Lower leg skin (tissue), 4 donors: ENCODE results near the gene SHROOM3. TPM values are rescaled to one million over a fixed set of nuclear protein-coding genes. Genes with fewer than 3 reads are reported as not detected.

Source experiments
- DNase-seq, 2 donors: peaks; one replicate each; pipeline ENCODE4 v3.0.0-alpha.2; 2019; ENCODE audit warnings: low spot score in 2 of 2
- H3K4me3 ChIP-seq: fragments of 200-600 bp; sonication (generic); 2 replicates; pipeline ENCODE4 v1.5.1; 2017; ENCODE audit warnings: mild to moderate bottlenecking, low read depth; ENCODE audit not compliant: poor library complexity, severe bottlenecking
- POLR2A ChIP-seq, 2 donors: fragments of 450-650 bp; IDR thresholded peaks; one replicate each; pipeline ENCODE4 v1.6.1; 2016 to 2017; ENCODE audit warnings: antibody characterized with exemption in 2 of 2, mild to moderate bottlenecking in 1 of 2, moderate library complexity in 1 of 2
- WGBS, 2 donors: methylation state at CpG; one replicate each; pipeline ENCODE4 v1.1.5; 2018; 5-methylcytosine and 5-hydroxymethylcytosine counted together
- intact Hi-C: fragments of 100-400 bp; cut with DNase I; formaldehyde crosslinking; loops from one replicate; pipeline ENCODE4 v1.15.0; 2023; ENCODE audit warnings: low total_unique reads
- total RNA-seq, 4 donors: library from RNA; depleted of rRNA; stranded (reverse); fragments of >200 nt; gene quantifications; one replicate each; pipeline ENCODE4 v1.1.0, GENCODE V29; 2016
- TF ChIP-seq, protein P1 (sequence below), 3 donors: fragments of 450-650 bp; IDR thresholded peaks; one replicate each; pipeline ENCODE4 v1.5.1; 2016; ENCODE audit warnings: antibody characterized with exemption in 3 of 3, mild to moderate bottlenecking in 3 of 3, moderate library complexity in 2 of 3

Gene SHROOM3
- total RNA-seq, 4 donors from 2014 or later, result 37.7 to 88.8 (median 44.0) TPM

DNA sequence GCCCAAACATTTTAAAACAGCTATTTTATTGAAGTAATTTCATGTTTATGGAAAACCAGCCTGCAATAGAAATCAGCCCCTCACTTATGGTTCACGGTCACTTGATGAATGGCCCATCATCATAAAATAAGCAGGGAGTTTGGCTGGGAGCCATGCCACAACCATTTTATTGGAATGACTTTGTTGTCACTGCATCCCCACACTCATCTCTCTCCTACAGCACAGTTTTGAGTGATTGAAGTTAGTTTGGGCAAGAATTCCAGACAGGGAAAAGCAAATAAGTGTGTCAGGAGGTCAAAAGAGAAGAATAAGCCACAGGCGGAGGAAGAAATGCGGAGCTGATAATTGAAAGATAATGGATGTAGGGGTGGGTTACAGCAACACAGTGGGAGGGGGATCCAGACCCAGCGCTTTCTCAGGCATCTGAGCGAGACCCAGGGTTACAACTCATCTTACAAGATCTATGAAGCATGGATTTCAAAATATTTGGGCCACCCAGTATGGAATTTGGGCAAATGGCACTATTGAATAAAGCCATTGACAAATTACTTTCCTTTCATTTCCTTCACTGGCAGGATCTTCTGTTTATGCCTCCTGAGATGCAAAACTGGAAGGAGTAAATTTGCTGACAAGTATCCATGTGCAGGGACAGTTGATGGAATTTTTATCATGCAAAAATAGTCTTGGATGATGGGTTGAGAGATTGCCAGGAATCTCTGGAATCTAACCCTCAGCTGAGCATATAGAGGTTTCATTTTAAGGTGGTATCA, 100.8 kb downstream of the SHROOM3 start:
- TF ChIP-seq, protein P1, sequence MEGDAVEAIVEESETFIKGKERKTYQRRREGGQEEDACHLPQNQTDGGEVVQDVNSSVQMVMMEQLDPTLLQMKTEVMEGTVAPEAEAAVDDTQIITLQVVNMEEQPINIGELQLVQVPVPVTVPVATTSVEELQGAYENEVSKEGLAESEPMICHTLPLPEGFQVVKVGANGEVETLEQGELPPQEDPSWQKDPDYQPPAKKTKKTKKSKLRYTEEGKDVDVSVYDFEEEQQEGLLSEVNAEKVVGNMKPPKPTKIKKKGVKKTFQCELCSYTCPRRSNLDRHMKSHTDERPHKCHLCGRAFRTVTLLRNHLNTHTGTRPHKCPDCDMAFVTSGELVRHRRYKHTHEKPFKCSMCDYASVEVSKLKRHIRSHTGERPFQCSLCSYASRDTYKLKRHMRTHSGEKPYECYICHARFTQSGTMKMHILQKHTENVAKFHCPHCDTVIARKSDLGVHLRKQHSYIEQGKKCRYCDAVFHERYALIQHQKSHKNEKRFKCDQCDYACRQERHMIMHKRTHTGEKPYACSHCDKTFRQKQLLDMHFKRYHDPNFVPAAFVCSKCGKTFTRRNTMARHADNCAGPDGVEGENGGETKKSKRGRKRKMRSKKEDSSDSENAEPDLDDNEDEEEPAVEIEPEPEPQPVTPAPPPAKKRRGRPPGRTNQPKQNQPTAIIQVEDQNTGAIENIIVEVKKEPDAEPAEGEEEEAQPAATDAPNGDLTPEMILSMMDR (IDR thresholded peaks at IDR 0.05), result no peak
- TF ChIP-seq POLR2A (IDR thresholded peaks at IDR 0.05), result no peak
- no peak overlapping the region for H3K4me3 ChIP-seq
- DNase-seq, result no peak

DNA sequence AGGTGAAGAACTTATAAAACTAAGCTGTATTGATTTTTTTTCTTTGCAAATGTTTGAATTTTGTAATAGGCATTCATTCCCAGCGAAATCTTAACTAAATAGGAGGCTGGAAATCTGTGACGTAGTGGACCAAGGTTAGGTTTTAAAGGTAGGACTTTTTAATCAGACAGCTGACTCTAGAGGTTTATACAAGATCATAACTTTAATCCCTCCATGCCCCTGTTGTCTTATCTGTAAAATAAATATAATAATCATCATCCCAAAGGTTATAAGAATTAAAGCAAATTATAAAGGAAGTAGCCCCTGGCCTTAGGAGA, 101.3 kb downstream of the SHROOM3 start:
- no peak for DNase-seq
- no peak overlapping the region for H3K4me3 ChIP-seq
- TF ChIP-seq, protein P1 (IDR thresholded peaks at IDR 0.05), result no peak
- no peak for TF ChIP-seq POLR2A (IDR thresholded peaks at IDR 0.05)
- intact Hi-C loops, result no loop called here
- 86 to 90% methylated on average over 2 of the region's 2 CpGs for WGBS, 2 donors

More for the DNA sequence above, 100.8 kb downstream of the SHROOM3 start:
- intact Hi-C loops, result no loop called here
- WGBS, 2 donors, result 84 to 91% methylated on average over 5 of the region's 5 CpGs

- TF ChIP-seq POLR2A (IDR thresholded peaks at IDR 0.05), result no peak
- TF ChIP-seq, protein P1 (IDR thresholded peaks at IDR 0.05), result no peak
- intact Hi-C loops, result no loop called here
- no peak for DNase-seq
- H3K4me3 ChIP-seq, result no peak overlapping the region
Observed at GRCh38 chr4:76538296-76538695, 103.3 kb downstream of the SHROOM3 start.

DNA sequence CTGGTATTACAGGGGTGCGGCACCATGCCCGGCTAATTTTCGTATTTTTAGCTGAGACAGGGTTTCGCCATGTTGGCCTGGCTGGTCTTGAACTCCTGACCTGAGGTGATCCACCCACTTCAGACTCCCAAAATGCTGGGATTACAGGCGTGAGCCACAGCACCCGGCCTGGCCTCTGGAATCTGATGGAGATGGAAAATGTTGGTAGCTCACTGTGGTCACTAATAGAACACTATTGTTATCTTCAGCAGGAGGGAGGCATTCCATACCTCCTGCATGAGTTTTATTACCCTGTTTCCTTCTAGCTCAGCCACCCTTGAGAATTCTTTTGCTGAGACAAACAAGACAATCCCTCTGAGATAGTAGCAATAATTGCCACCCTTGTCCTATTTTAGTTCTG, 105.0 kb downstream of the SHROOM3 start:
- no peak for TF ChIP-seq POLR2A (IDR thresholded peaks at IDR 0.05)
- TF ChIP-seq, protein P1 (IDR thresholded peaks at IDR 0.05), result no peak
- intact Hi-C loops, result no loop called here
- H3K4me3 ChIP-seq, result no peak overlapping the region
- DNase-seq, result no peak
- 80 to 81% methylated on average over 6 of the region's 6 CpGs for WGBS, 2 donors

DNA sequence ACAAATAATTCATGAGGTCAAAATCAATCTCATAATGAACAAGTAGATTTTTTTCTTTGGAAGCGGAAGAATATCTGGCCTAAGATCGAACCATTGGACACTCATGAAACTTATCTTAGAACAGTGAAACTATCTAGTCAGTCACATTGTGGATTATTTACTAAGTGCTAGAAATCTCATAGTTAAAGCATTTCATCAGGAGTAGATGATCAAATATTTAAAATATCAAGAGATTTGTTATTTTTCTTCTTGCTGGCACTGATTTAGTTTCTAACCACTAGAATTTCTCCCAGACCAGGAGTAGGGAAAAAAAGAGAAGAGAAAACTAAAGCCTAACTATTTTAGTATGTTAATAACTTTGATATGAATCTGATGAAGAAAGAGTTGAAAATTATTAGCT, 105.5 kb downstream of the SHROOM3 start:
- intact Hi-C loops, result no loop called here
- TF ChIP-seq, protein P1 (IDR thresholded peaks at IDR 0.05), result no peak
- TF ChIP-seq POLR2A (IDR thresholded peaks at IDR 0.05), result no peak
- WGBS, 2 donors, result 85 to 90% methylated on average over 2 of the region's 2 CpGs
- no peak overlapping the region for H3K4me3 ChIP-seq
- DNase-seq, result no peak

DNA sequence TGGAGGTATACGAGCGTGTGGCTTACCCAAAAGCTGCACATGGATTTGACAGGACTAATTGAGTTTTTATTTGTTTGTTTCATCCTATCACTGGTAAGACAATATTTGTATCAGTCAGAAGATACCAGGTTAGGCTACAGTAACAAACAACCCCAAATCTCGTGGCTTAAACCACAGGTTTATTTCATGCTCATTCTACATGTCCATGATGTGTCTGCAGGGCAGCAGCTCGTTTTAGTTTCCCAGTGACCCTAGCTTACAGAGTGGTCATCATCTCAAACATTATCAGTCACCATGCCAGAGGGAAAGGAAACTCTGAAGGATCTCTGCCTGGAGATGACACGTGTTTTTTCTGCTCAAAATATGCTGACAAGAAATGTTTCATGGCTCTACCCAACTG, 108.3 kb downstream of the SHROOM3 start:
- no peak overlapping the region for H3K4me3 ChIP-seq
- intact Hi-C loops, result no loop called here
- DNase-seq, result no peak

More for the DNA sequence above, 108.3 kb downstream of the SHROOM3 start:
- TF ChIP-seq POLR2A (IDR thresholded peaks at IDR 0.05), result no peak
- TF ChIP-seq, protein P1 (IDR thresholded peaks at IDR 0.05), result no peak
- WGBS, 2 donors, result 82 to 87% methylated on average over 5 of the region's 5 CpGs
